NCI-H2171 (cell line): ENCODE data around the gene STOML2.

Experiments used
- DNase-seq: peaks from one replicate; lab custom pipeline; 2025; lab: John Stamatoyannopoulos, UW

STOML2 gene

GRCh38 chr9:35107297-35108290 lies 4.7 kb upstream of the STOML2 start:
- no peak for DNase-seq

GRCh38 chr9:35106343-35106730 lies 3.4 kb upstream of the STOML2 start:
- DNase-seq: no peak

GRCh38 chr9:35105571-35106342 lies 2.8 kb upstream of the STOML2 start:
- no peak for DNase-seq

GRCh38 chr9:35105126-35105525 lies 2.2 kb upstream of the STOML2 start:
- DNase-seq: no peak

- no peak for DNase-seq
These were observed 1.7 kb upstream of the STOML2 start for GRCh38 chr9:35104586-35104985.

GRCh38 chr9:35103660-35104191 lies 795 bp upstream of the STOML2 start:
- no peak for DNase-seq

GRCh38 chr9:35102465-35102768 lies 514 bp downstream of the STOML2 start:
- no peak for DNase-seq

- no peak for DNase-seq
These were observed 5.4 kb downstream of the STOML2 start for GRCh38 chr9:35097573-35097972.

GRCh38 chr9:35096035-35096849 lies 6.7 kb downstream of the STOML2 start, which contains the start of gene PIGO:
Gene PIGO, minus strand, starts transcription at chr9:35096591. Its CDS starts 1,026 bp downstream, at chr9:35095565.
- peak; percentile 64 for DNase-seq

- DNase-seq: no peak
These were observed 11.4 kb downstream of the STOML2 start for GRCh38 chr9:35091536-35091935.

GRCh38 chr9:35089434-35089833 lies 13.5 kb downstream of the STOML2 start:
- no peak for DNase-seq

- no peak for DNase-seq
These were observed 17.9 kb downstream of the STOML2 start for GRCh38 chr9:35085078-35085477.

GRCh38 chr9:35079426-35080341 lies 23.2 kb downstream of the STOML2 start, which contains the start of gene FANCG:
Gene FANCG, minus strand, starts transcription at chr9:35079942. Its CDS starts 418 bp downstream, at chr9:35079524.
- DNase-seq: peak; percentile 74

- DNase-seq: peak; percentile 0
These were observed 23.9 kb downstream of the STOML2 start for GRCh38 chr9:35079041-35079425.

GRCh38 chr9:35078066-35078465 lies 24.9 kb downstream of the STOML2 start:
- no peak for DNase-seq

- DNase-seq: no peak
These were observed 26.1 kb downstream of the STOML2 start for GRCh38 chr9:35076848-35077247.

- no peak for DNase-seq
These were observed 27.6 kb downstream of the STOML2 start for GRCh38 chr9:35075358-35075757.

GRCh38 chr9:35074791-35075190 lies 28.1 kb downstream of the STOML2 start:
- no peak for DNase-seq

GRCh38 chr9:35074141-35074540 lies 28.8 kb downstream of the STOML2 start:
- no peak for DNase-seq

- DNase-seq: no peak
These were observed 29.7 kb downstream of the STOML2 start for GRCh38 chr9:35073279-35073612.
